COLO668 (cell line): Measurements from ENCODE around the gene WASF2.

Experiments used
- DNase-seq: peaks from one replicate; lab custom pipeline; 2025; ENCODE audit not compliant: unreplicated experiment; lab: John Stamatoyannopoulos, UW

Gene WASF2

DNA sequence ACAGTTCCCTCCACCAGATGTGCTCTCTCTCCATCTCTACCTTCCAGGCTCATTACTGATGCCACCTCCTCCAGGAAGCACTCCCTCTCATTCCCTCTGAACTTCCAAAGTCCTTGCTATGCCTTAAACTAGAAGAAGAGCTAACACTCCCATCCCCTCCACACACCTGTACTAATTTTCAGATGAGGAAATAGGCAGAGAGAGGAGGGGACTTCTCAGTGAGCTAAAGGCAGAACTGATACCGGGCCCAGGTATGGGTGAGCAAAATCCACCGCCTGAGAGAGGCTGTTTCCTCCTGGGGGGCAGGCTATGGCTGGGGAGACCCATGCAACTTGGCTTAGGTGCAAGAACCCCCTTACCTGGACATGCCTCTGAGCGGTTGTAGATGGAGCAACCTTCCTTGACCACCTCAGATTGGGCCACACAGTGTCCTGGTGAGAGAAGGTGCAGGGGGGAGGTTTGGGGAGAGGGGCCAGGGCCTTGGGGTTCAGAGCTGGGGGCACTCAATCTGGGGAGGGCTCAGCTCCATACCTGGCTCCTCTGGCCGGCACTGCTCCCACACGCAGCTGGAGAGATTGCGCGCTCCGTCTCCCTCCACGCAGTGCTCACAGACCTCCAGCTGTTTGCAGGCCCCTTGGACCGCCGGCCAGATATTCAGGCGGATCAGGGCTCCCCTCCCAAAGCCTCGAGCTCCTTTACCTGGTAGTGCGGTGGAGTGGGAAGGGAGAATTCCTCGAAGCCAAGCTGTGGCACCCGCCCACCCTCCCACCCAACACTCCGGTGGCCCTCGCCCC lies 107.8 kb downstream of the WASF2 start:
- no peak for DNase-seq

DNA sequence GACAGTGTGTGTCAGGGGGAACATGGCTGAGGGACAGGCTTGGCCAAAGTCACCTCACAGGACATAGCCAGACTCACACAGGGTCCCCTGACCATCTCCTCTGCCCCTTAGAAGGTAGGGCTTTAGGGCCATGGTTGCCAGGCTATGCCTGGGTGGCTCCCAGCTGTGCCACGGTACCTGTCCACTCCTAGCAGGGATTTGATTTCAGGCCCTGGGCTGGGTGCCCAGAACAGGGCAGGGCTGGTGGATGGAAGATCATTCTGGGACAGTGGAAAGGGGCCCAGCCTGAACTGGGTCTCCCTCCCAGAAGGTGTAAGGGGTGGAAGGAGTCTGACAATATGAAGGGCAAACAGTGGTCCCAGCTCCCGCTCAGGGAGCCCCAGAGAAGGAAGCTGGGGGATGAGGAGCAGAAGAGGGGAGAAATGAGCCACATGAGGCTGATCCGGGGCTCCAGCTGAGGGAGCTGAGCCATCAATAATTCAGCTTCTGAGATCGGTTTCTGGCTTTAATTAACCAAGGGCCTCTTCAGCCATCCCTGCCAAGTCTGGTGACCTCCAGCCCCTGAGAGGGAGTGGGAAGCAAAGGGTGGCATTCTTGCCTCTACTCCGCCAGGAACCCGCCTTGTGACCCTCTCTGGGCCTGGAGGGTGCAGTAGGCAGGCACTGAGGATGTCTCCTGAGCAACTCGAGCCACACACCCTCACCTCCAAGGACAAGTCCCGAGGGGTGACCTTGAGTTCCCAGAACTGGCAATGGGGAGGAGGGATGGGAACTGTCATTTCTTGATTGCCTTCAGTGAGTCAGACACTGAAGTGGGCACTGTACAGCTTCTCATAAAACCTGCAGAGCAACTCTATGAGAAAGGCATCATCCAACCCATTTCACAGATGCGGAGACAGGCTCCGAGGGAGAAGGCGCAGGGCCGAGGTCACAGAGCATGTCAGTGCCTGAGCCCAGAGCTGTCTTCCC lies 108.9 kb downstream of the WASF2 start:
- no peak for DNase-seq

DNA sequence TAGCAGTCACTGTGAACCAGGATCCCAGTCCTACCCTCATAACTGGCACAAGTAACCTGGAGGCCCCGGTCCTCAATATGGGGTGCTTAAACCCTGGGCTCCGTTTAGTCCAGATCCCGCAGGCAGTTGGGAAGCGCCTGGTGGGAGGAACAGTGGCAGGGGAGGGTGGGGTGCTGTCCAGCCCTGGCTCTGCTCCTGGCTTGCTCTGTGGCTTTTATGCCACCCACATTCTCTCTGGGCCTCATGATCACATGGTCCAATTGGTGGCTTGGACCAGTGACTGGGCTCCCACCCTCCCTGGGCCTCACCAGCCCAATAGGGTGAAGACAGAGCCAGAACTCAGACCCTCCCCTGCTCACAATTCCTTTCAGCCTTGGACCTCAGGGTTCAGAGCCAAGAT lies 109.7 kb downstream of the WASF2 start:
- DNase-seq: no peak

DNA sequence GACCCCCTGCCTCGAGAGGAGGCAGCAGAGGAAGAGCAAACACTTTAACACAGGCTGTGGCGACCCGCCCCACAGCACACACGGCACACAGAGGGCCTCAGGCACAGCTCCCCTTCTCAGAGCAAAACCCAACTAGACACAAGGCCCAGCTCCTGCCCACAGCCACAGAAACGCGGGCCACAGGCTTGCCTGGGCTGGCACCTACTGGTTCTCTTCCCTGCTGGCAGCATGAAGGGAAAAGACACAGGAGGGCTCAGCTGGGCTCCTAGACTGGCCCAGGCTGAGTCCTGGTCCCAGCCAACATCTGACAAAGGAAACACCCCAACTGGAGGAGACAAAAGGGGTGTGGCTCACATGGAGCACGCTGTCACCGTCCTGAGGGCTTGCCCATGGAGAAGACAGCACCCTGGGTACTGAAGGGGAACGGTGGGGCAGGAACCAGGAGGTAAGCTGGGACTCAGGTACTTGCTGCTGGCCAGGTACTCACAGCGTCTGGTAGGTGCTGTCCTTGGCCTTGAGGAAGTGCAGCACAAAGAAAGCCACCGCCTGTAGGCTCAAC lies 110.3 kb downstream of the WASF2 start:
- DNase-seq: no peak

DNA sequence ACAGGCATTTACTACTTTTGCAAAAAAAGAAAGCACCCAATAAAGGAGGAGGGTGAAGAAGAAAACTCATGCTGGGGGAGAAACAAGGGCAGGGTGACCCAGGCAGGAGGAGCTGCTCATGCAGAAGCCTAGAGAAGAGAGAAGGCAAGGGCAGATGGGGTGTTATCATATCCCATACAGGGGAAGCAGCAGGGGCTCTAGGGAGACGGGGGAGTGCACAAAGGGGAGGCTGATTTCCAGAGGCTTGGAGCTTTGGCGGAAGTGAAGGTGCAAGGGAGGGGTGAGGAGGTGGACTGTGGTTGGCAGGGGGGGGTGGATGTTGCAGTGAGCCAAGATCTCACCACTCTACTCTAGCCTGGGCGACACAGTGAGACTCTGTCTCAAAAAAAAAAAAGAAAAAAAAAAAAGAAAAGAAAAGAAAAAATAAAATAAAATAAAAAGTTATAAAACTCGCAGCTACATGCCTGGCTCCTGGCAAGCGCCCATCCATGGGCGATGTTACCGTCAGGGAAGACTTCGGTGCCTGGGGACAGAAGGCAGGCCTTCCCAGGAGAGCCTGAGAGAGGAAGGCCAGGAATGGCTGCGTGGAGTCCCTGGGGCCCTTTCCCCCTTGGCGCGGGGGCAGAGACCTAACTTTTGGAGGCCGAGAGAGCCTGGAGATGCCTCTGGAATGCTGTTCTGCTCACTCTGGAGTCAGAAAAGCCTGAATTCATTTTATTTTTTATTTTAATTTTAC lies 112.0 kb downstream of the WASF2 start:
- DNase-seq: no peak

DNA sequence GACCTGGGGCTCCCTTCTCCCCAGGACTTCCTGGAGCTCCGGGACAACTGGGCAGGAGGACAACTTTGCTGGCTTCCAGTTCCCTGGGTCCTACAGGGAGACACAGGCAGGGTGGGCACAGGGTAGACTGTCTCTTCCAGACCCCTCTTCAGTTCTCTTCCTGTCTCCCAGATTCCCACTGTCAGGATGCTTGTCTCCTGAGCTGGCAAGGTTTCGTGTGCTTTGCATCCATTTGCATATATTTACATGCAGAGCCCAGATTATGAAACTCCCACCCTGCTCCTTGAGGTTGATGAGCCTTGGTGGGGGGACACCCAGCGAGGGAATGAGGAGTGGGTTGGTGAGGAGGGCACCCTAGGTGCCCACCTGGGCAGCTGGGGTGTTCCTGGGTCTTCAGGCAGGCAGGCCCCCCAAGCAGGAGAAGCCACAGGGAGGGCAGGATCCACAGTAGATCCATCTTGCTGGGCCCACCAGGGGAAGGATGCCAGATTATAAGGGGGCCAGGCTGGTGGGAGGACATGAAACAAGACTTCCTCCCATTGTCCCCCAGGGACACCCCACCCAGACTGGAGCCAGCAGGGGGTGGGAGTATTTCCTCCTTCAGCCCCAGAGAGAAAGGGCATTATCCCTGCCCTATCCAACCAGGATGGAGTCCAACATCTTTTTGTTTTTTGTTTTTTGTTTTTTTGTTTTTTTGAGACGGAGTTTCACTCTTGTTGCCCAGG lies 115.4 kb downstream of the WASF2 start, which contains the start of gene FCN3:
Gene FCN3, minus strand, starts transcription at position 463 of the 725 bp plus-strand sequence. Its CDS starts 6 bp downstream, at position 457.
- no peak for DNase-seq

DNA sequence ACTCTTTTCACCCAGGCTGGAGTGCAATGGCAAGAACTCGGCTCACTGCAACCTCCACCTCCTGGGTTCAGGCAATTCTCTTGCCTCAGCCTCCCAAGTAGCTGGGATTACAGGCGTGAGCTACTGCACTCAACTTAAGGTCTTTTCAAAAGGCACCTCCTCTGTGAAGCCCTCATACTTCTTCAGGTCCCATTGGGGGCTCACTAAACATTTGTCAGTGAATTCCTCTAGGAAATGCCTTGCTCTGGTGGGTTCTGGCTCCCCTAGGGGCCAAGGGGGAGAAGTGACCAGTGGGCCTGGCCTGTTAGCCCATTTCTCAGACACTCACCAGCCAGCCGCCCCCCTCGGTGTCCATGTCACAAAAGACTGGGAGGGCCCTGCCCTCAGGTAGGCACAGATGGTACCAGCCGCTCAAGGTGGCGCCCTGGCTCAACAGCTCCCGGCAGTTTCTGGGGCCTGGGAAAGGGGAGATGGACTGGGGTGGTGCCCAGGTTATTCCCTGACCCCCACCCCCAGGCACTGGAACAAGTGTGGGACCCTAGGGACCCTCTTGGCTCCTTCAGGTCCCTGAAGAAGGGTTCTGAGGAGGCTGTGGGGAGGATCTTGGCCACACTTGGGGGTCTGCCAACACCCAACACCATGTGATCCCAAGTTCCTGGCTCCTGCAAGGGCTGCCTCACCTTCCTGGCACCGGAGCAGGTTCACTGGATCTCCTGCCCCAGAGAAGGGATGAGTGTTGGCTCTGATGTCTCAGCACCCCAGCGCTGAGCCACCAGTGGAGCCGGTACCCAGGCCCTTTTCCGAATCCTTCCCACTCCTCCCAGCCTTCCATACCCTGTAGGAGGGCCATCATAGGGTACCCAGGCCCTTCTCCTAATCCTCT lies 116.9 kb downstream of the WASF2 start:
- DNase-seq: no peak

DNA sequence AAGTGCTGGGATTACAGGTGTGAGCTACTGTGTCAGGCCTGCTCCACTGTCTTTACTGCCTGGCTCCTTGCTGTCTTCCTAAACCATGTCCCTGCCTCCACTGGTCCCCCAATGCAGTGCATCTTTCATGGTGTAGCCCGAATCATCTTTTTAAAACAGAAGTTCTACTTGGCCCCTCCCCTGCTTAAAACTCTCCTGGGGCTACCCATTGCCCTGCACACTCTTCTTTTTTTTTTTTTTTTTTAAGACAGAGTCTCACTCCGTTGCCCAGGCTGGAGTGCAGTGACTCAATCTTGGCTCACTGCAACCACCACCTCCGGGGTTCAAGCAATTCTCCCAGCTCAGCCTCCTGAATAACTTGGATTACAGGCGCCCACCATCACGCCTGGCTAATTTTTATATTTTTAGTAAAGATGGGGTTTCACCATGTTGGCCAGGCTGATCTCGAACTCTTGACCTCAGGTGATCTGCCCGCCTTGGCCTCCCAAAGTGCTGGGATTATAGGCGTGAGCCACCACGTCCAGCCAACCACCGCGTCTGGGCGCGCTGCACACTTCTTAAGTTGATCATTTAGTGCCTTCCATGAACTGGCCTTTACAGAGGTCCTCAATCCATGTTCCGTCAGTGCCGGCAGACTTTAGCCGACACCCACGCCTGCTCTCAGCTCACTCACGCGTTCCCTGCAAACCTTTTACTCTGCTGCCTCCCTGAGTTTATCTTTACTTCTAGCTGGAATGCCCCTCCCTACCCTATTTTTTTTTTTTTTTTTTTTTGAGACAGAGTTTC lies 117.8 kb downstream of the WASF2 start:
- DNase-seq: no peak

DNA sequence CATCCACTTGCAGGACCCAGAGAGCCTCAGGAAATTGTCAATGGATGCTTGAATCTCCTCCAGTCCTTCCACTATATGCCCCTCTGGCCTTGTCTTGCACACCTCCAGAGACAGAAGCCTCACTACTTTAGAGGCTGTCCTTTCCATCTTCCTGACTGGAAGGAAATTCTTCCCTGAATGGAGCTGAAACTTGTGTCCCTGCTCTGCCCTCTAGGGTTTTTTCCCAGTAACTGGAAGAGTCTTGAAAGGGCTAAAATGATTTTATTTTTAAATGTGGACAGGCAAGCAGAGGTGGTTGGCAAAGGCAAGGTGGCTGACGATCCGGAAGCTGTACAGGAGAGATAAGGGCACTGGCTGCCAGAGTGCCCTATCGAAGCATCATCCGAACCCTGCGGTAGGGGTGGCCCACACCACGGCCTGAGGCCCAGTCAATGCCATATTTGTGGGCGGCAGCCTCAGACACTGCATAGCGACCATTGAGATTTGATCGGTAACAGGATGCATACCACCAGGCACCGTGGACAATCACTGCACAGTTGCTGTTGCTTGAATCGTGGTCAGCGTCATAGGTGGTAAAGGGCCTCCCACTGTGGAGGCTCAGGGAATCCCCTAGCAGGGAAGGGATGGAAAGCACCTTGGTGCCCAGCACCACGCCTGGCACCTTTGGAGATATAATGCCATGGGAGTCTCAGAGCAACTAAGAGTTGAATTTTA lies 120.9 kb downstream of the WASF2 start:
- no peak for DNase-seq

DNA sequence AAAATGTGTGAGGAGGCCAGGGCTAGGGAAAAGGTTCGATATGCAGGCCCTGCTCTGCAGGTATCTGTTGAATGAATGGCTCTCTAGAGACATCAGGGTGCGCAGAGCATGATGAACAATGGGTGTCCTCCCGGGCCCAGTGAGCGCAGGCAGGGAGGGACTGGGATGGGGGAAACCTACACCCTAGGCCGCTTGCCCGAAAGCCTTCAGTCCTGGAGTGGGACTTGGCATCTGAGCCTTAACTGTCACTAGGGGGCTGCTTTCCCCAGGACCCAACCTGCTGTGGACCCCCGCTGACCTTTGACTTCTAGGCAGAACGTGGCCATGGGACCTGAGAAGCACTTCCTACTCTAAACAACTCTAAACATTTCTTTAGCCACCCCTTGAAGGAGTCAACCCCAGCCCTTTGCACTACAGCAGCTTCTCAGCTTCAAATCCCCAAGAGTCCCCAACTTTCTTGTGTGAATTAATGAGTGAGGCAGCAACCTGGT lies 122.8 kb downstream of the WASF2 start:
- no peak for DNase-seq

DNA sequence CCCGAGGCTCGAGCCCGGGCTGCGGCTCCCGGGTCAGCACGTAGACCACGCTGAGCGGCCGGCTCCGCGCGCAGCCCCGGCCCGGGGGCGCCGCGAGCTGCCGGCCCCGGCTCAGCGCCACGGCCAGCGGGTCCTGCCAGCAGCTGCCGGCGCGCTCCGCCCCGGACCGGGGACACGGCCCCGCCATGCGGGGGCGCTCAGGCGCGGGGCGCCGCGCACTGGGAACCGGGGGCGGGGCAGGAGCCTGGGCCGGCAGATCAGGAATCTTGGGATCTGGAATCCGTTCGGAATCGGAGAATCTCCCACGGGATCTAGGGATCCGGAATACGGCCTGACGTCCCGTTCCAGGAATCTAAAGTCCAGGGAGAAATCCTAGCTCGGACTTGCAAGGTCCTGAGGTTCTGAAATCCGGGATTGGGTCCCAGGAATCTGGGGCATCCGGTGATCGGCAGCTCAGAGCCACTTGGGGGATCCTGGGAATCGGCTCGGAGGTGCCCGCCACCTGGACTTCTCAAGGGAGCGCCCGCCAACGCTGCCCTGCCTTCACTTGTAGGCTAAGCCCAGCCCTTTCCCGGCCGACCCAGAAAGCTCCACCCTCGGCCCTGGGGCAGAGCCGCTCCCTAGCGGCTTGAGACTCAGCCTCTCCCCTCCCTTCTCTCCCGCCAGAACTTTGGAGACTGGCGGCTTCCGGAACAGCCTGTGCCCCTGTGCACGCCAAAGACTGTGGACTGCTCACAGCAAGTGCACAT lies 123.4 kb downstream of the WASF2 start, which contains the start of gene MAP3K6:
Gene MAP3K6, minus strand, starts transcription at position 551 of the 749 bp plus-strand sequence. Its CDS starts 364 bp downstream, at position 187.
- DNase-seq: peak; percentile 90

DNA sequence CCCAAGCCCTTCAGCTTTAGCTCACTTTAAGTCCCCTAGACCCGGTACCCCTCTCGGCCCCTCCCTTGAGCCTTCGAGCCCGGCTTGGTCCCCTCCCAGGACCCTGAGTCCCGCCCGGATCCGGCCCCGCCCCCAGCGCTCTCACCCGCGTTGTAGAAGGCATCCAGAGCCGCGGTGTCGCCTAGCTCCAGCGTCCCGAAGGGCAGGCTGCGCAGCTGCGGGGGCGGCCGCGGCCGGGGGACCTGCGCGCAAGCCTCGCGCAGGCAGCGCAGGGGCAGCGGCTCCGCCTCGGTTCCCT lies 123.9 kb downstream of the WASF2 start:
- DNase-seq: peak; percentile 90

DNA sequence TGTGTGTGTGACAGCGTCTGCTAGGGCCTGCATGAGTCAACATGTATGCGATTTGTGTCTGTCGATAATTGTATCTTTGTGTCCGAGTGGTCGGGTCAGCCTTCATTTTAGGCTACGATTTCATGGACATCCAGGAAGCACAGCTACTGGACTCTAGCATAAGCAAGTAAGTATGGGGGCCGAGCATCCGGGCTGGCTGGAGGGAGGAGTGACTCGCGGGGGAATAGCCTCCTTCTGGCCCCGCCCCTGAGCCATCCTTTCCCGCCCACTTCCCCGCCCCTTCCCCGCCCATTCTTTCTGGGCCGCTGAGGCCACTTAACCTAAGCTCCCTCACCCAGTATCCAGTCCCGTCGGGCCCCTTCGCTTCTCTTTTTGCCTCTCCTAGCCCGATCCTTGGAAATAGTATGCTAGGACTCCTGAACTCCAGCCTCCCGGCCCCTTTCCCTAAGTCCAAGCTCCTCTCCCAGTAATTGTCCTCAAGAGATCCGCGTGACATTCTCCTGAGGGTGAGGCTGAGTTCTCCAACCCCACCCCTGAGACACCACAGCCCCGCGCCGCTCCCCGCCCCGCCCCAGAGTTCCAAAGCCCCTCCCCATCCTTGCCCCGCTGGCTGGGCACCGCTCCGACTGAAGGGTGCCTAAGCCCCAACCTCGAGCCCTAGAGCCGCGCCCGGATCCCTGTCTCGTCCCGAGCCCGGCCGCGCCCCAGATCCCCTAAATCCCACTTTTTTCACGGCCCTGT lies 124.4 kb downstream of the WASF2 start:
- DNase-seq: peak; percentile 91

DNA sequence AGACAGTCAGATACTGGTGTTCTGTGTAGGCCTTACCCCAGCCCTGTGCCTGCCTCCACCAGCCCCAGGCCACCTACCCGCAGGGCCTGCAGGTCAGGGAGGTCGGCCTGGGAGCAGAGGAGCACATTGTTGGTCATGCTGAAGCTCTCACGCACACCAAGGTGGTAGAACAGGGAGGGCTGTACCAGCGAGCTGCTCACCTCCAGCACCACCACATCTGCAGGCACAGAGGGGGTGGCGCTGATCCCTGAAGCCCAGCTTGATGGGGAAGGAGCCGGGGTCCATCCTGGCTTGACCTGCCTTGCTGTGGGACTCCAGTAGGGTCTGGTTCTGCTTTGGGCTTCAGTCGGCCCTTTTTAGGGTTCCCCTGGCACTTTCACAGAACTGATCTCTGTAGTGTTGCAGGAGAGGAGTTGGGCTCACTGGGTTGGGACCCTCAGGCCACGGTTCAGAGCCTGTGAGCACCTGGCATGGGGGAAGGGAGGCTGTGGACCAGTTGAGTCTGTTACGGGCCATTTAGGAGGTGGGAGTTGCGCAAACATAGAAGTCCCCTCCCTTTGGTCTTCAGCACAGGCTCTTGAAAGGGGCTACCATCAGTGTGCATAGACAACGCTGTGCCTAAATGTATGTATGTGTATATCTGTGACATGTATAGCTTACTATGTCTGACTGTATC lies 125.1 kb downstream of the WASF2 start:
- DNase-seq: no peak

DNA sequence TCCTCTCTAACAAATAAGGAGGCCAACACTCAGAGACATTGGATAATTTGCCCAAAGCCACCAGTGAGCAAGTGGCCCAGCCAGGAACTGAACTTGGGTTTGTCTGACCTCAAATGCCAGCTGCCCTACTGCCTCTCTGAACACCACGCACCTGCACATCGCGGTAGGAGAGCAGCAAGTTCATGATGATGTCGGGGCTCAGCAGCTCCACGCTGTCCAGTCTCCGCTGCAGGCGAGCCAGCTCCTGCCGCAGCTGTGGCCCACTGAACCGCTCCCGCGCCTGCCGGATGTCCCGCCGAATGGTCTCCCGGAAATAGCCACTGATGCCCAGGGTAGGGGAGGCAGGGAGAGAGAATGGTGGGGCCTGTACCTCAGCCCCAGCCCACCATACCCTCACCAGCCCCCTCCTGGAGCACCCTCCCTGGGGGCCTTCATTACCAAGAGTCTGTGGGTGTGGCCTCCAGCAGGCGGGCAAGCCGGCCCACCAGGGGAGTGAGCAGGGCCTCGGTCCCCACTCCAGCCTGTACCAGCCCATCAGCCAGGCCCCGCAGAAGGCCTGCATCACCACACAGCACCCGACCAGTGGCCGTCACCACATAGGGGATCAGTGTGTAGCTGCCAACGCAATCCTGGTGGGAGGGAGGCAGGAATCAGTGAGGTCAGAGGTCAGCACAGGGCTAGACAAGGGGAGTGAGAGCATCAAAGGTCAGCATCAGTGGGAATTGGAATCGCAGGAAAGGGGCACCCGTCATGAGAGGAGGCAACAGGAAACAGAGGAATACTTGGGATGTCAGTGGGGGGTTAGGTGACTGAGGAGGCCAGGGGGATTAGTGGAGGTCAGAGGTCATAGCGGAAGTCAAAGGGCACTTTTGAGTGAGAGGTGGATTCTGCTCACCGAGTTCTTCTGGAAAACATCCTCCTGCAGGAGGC lies 125.9 kb downstream of the WASF2 start:
- DNase-seq: no peak
